Fibroblast of lung (primary cell): ENCODE data around the gene MTMR1. TPM values are rescaled to one million over a fixed set of nuclear protein-coding genes. Genes with fewer than 3 reads are reported as not detected.

Experiments used
- DNase-seq, 2 donors: peaks; one replicate each; pipeline versions ENCODE4 v3.0.0 to v3.0.0-alpha.2; 2010; ENCODE audit warnings: low read depth in 2 of 2
- H2AFZ ChIP-seq: 2 replicates; pipeline ENCODE4 v1.5.1; 2012; ENCODE audit warnings: low read length, control low read depth, inconsistent platforms
- H3K27ac ChIP-seq: 2 replicates; pipeline ENCODE4 v1.5.1; 2011; ENCODE audit warnings: low read length, control low read depth; ENCODE audit not compliant: insufficient read depth
- H3K27me3 ChIP-seq: 2 replicates; pipeline ENCODE4 v1.5.1; 2011; ENCODE audit warnings: mild to moderate bottlenecking, low read length; ENCODE audit not compliant: control insufficient read depth, insufficient read depth
- H3K36me3 ChIP-seq: 2 replicates; pipeline ENCODE4 v1.5.1; 2011; ENCODE audit warnings: low read length; ENCODE audit not compliant: control insufficient read depth, insufficient read depth
- H3K4me1 ChIP-seq: 2 replicates; pipeline ENCODE4 v1.5.1; 2011; ENCODE audit warnings: low read length; ENCODE audit not compliant: control insufficient read depth, insufficient read depth; ENCODE audit errors: extremely low read depth
- H3K4me2 ChIP-seq: 2 replicates; pipeline ENCODE4 v1.5.1; 2011; ENCODE audit warnings: low read length, control low read depth; ENCODE audit not compliant: insufficient read depth; ENCODE audit errors: extremely low read depth
- H3K4me3 ChIP-seq, 4 experiments: fragments of 200-600 bp in 1 of 4; sonication (generic) in 1 of 4; replicated peaks in 1 of 4; 2 replicates each; pipeline ENCODE4 v1.5.1; 2011 to 2016; ENCODE audit warnings: low read length in 4 of 4, low read depth in 3 of 4, mild to moderate bottlenecking in 3 of 4, control low read depth in 2 of 4, inconsistent platforms in 1 of 4, mixed read lengths in 1 of 4; ENCODE audit not compliant: insufficient read depth in 1 of 4; ENCODE audit errors: control extremely low read depth in 1 of 4
- H3K79me2 ChIP-seq: 2 replicates; pipeline ENCODE4 v1.5.1; 2012; ENCODE audit warnings: mild to moderate bottlenecking, low read length, inconsistent platforms; ENCODE audit not compliant: control insufficient read depth, insufficient read depth
- H3K9ac ChIP-seq: 2 replicates; pipeline ENCODE4 v1.5.1; 2011; ENCODE audit warnings: mild to moderate bottlenecking, low read length, control low read depth; ENCODE audit not compliant: insufficient read depth
- H3K9me3 ChIP-seq: 2 replicates; pipeline ENCODE4 v1.5.1; 2012; ENCODE audit warnings: low read depth, low read length; ENCODE audit not compliant: control insufficient read depth, insufficient read depth
- H4K20me1 ChIP-seq: 2 replicates; pipeline ENCODE4 v1.5.1; 2011; ENCODE audit warnings: low read length; ENCODE audit not compliant: control insufficient read depth, insufficient read depth; ENCODE audit errors: extremely low read depth
- EZH2 ChIP-seq: IDR thresholded peaks from 2 replicates; pipeline ENCODE4 v1.5.1; 2012; ENCODE audit warnings: low read length, control low read depth, mild to moderate bottlenecking; ENCODE audit errors: missing control alignments
- polyA plus RNA-seq, 2 donors: library from polyadenylated mRNA; depleted of rRNA in 1 of 2; stranded (reverse) in 1 of 2; unstranded in 1 of 2; fragments of >200 nt; gene quantifications; 2 replicates each; pipeline ENCODE4 v1.2.1, GENCODE V29; 2011 to 2012; ENCODE audit warnings: missing spikeins in 1 of 2
- total RNA-seq: library from RNA; depleted of rRNA; stranded (reverse); fragments of >200 nt; gene quantifications from 2 replicates; pipeline ENCODE4 v1.2.1, GENCODE V29; 2014
- TF ChIP-seq, protein P1 (sequence below), 2 donors: IDR thresholded peaks in 1 of 2; conservative IDR thresholded peaks in 1 of 2; 1 replicate in 1 of 2; 2 replicates in 1 of 2; pipeline ENCODE4 v1.5.1; 2011 to 2012; ENCODE audit warnings: low read length in 2 of 2, control low read depth in 1 of 2, inconsistent platforms in 1 of 2, low read depth in 1 of 2, mild to moderate bottlenecking in 1 of 2

The MTMR1 gene
- total and polyA plus RNA-seq, 2 donors (not counting 1 experiment from before 2014, with no cell fraction given) = 22.3 to 28.1 TPM

DNA sequence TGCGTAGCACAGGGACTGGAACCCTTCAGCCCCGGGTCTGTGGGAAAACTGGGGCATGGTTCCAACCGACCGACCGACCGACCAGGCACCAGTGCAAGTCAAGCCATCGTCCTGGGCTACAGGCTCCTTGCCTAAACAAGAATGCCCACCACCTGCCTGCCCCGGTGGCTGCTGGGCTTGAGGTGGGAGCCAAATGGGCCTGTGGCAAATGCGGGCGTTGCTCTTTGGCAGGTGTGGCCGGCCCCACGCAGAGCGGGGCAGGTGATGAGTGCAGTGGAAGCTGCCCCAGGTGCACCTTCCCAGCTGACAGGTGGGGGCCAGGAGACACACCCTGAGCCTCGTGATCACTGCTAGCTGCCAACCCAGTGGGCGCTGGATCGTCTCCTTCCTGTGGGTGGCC, 77.9 kb downstream of the MTMR1 start:
- no peaks in the 10 kb centered on the region for H3K9me3 ChIP-seq
- no peak overlapping the region for H3K27ac ChIP-seq
- H3K36me3 ChIP-seq = no peaks in the 10 kb centered on the region
- no peak for TF ChIP-seq EZH2
- TF ChIP-seq, protein P1, sequence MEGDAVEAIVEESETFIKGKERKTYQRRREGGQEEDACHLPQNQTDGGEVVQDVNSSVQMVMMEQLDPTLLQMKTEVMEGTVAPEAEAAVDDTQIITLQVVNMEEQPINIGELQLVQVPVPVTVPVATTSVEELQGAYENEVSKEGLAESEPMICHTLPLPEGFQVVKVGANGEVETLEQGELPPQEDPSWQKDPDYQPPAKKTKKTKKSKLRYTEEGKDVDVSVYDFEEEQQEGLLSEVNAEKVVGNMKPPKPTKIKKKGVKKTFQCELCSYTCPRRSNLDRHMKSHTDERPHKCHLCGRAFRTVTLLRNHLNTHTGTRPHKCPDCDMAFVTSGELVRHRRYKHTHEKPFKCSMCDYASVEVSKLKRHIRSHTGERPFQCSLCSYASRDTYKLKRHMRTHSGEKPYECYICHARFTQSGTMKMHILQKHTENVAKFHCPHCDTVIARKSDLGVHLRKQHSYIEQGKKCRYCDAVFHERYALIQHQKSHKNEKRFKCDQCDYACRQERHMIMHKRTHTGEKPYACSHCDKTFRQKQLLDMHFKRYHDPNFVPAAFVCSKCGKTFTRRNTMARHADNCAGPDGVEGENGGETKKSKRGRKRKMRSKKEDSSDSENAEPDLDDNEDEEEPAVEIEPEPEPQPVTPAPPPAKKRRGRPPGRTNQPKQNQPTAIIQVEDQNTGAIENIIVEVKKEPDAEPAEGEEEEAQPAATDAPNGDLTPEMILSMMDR (conservative IDR thresholded peaks at IDR 0.05 in 1 of 2, IDR thresholded peaks at IDR 0.05 in 1 of 2; ENCODE audit: low read depth in 1 of 2, low read length in 2 of 2) = no peak
- no peak overlapping the region for H3K4me2 ChIP-seq
- no peaks in the 10 kb centered on the region for H3K27me3 ChIP-seq
- DNase-seq = no peak
- H4K20me1 ChIP-seq = no peaks in the 10 kb centered on the region
- peaks cover 9% of the 10 kb centered on the region for H3K4me1 ChIP-seq
- H3K4me3 ChIP-seq = no peak overlapping the region
- no peak overlapping the region for H2AFZ ChIP-seq
- no peak overlapping the region for H3K9ac ChIP-seq
- H3K79me2 ChIP-seq = no peaks in the 10 kb centered on the region

DNA sequence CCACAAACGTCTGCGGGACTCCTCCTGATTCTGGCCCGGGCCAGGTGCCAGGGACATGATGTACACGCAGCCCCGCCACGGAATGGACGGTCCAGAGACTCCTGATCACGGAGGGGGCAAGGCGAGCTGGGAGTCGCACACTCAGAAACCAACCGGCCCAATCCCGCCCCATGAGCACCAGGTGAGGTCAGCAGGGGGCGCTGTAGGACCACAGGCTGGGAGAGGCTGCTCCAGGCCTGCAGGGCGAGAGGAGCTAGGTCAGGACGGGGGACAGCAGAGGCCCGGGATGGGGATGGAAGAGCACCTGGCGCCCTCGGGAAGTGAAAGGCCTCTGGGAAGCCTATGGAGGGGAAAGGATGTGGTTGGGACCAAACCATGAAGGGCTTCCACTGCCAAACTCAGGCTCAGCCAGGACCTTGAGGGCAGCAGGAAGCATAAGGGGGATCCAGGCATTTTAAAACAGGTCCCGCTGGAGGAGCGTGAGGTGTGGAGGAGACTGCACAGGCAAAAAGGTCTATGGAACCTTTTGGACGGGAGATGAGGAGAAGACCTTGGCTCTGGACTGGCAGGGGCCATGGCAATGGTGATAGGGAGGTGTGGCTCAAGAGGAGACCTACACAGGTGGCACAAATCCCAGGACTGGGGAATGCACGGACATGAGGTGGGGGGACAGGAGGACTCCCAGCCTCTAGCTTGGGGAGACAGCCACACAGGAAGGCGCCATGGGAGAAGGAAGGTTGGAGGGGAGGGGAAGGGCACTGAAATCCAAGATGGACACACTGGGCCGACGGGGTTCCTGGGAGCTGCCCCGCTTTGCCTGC, 79.2 kb downstream of the MTMR1 start:
- no peaks in the 10 kb centered on the region for H3K36me3 ChIP-seq
- peak; percentile 39 to 57 for DNase-seq

DNA sequence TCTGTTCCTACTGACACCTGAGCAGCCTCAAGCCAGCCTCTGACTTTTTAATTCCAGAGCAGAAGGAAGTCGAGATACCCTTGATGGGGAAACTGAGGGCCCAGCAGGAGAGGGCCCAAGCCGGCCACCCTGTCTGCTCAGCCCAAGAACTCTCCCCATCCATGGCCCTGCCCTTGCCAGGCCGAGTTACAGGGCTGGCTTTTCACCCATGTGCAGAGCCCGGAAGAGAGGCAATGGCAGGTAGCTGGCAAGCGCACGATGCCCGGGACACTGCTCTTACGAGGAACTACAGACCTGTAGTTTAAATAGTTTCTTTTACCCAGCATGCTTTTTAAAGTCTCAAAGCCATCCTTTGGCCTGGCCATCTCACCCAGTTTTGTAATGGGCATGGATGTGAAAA, 79.9 kb downstream of the MTMR1 start:
- Histone ChIP-seq H3K79me2 (no peaks in the 10 kb centered on the region), H3K36me3 (no peaks in the 10 kb centered on the region), H3K4me3 (no peak overlapping the region), H3K9ac (no peak overlapping the region), H3K4me2 (no peak overlapping the region), H3K27ac (no peak overlapping the region), H3K9me3 (no peaks in the 10 kb centered on the region), H3K27me3 (no peaks in the 10 kb centered on the region), H2AFZ (no peak overlapping the region), H3K4me1 (peaks cover under 1% of the 10 kb centered on the region), H4K20me1 (no peaks in the 10 kb centered on the region)
- no peak for DNase-seq
- TF ChIP-seq, protein P1 (conservative IDR thresholded peaks at IDR 0.05 in 1 of 2, IDR thresholded peaks at IDR 0.05 in 1 of 2; ENCODE audit: low read depth in 1 of 2, low read length in 2 of 2) = no peak
- no peak for TF ChIP-seq EZH2

More for the DNA sequence above, 79.2 kb downstream of the MTMR1 start:
- Histone ChIP-seq H4K20me1 (no peaks in the 10 kb centered on the region), H2AFZ (no peak overlapping the region), H3K9me3 (no peaks in the 10 kb centered on the region), H3K27ac (no peak overlapping the region), H3K4me2 (no peak overlapping the region), H3K79me2 (no peaks in the 10 kb centered on the region), H3K4me1 (peaks cover 4% of the 10 kb centered on the region), H3K4me3 (no peak overlapping the region), H3K9ac (no peak overlapping the region), H3K27me3 (no peaks in the 10 kb centered on the region)
- TF ChIP-seq EZH2 = no peak
- TF ChIP-seq, protein P1 (conservative IDR thresholded peaks at IDR 0.05 in 1 of 2, IDR thresholded peaks at IDR 0.05 in 1 of 2; ENCODE audit: low read depth in 1 of 2, low read length in 2 of 2) = peak; percentile 59 to 71
